HG03103 (cell line): Measurements from ENCODE around the gene WNT11.

Source experiments
- ATAC-seq: cut with Tn5 transposase; IDR thresholded peaks from one replicate; pipeline ENCODE4 v1.9.1; 2021; ENCODE audit warnings: low read depth; ENCODE audit not compliant: unreplicated experiment

The WNT11 gene

DNA sequence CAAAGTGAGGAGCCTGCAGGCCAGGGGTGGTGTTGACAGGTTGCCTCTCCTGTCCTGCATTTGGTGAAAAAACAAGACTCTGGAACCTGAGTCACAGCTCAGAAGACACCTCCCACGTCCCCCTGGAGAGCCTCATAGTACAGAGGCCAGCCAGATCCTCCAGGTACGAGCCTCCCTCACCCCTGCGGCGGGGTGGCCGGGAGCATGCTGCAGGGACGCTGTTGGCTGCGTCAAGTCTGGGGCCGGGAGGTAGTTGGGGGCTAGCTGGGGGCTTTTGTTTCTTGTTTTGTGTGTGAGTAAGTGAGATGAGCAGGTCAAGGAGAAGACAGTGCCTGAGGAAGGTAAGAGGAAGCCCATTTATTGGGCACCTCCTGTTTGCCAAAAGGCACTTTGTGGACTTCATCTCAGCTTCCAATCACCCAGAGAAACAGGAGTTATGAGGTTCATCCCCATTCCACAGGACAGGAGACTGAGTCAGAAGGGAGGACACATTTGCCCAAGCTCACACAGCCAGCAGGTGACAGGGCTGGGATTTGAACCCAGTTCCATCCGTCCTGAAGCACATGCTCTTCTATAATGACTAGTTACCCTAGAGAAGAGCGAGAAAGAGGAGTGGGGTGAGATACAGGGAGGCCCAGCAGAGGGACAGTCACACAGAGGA lies 18.3 kb upstream of the WNT11 start:
- ATAC-seq, result no peak

DNA sequence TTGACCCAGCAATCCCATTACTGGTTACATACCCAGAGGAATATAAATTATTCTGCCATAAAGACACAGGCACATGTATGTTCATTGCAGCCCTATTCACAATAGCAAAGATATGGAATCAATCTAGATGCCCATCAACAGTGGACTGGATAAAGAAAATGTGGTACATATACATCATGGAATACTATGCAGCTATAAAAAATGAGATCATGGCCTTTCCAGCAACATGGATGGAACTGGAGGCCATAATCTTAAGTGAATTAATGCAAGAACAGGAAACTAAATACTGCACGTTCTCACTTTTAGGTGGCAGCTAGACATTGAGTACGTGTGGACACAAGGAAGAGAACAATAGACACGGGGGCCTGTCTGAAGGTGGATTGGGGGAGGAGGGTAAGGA lies 15.1 kb upstream of the WNT11 start:
- no peak for ATAC-seq

DNA sequence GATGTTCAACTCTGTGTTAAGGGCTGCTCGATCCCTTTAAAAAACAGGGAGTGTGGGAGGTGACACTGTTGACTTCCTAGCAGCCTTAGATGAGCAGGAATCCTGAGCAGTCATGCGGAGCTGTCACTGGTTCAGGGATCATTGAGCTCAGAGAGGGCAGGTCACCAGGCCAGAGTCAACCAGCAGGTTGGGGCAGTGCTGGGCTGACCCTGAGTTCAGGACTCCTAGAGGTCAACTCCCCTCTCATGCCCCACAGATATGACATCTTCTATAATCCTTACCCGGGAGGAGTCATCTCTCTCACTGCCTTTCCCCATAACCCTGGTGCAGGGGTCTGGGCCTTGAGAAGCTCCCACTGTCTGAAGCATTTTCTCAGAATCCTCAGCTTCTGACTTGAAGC lies 12.9 kb upstream of the WNT11 start:
- ATAC-seq, result no peak

DNA sequence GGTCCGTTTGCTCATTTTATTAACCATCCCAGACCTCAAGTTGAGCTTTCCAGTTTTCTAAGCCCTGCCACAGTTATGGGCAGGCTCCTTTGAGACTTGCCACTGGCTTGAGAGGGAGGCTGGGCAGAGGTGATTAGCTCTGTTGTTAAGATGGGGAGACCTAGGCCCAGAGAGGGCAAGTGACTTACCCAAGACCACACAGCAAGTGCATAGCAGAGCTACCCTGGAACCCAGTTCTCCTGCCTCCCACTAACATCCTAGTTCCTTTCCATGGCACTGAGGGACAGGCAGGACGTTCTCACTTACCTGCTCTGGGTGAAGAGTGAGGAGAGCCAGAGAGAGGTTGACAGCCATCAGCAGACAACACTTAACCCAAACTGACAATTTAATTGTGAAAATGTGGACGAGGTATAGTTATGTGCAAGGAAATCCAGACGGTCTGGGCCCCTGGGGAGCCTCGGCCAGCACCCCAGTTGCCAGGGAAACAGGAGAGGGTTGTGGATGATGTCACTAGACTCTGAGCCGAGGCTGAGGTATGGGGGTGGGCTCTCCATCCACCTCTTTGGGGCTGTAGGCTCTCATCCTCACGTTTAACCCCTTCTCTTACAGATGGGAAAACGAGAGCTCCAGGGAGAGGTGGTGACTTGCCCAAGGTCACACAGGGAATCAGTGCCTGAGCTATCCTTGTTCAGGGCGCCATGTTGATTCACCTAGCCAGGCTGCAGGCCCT lies 12.3 kb upstream of the WNT11 start:
- no peak for ATAC-seq

DNA sequence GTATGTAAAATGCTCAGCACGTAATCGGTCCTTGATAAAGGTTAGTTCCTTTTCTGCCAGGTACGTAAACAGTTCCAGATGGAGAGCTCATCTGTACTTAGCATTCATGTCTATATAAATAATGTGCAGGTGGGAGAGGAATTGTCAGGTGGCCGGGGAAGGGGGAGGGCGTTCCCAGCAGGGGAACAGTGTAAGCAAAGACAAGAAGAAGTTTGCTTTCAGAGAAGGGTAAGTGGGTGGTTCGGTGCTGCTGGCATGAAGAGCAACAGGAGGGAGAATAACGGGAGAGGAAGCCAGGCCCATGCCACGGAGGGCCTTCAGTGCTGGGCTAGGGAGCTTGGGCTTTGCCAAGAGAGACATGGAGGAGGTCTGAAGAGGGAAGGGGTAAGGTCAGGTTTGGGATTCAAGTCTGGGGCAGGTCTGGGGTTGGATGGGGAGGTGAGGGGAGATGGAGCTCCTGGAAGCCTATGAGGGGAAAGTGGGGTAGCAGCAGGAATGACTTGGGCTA lies 11.4 kb upstream of the WNT11 start:
- no peak for ATAC-seq

DNA sequence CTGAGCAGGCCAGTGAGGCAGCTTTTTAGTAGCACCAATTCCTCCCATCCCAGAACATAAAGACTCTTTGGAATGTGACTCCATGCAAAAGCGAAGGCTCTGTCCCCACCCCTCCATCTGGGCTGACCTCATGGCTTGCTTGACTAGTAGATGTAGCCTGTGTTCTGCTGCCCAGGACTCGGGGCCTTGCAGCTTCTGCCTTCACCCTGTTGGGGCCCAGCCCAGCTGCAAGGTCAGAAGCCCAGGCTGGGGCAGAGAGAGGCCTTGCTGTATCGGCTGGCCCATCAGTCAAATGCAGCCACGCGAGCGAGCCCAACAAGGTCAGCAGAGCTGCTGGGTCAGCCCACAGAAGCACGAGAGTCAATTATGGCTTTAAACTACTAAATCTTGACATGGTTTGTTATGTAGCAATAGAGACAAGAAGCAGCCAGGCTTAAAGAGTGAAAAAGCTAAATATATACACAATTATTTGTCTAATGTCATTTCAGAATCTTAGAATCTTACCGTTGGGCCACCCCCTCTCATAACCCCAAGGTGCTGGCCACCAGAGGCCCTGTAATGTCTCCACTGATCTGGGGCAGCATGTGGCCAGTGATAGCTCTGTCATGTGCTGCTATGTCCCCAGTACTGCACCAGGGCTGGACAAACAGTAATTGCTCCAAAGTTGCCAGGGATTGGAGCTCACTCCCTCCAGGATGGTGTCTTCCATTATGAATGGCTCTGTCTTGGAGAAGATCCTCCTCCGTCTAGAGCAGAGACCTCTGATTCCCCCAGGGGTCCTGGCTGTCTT lies 10.4 kb upstream of the WNT11 start:
- ATAC-seq, result no peak

DNA sequence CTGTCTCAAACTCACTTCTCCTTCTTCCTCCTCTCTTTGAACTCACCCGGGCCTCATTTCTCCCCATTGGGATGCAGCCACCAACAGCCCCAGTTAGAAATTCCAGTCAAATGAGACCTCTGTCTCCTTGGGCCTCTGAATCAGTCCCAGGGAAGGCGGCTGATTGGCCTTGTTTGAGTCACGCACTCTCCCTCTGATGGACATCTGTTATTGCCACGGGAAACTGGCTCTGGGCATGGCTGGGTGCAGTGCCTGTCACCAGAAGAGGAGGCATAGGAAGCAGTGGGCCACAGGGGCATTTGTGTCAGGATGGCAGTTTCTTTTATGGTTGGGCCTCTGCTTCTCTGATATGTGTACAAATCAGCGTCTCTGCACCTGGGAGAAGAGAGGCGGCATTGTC lies 9.6 kb upstream of the WNT11 start:
- no peak for ATAC-seq

DNA sequence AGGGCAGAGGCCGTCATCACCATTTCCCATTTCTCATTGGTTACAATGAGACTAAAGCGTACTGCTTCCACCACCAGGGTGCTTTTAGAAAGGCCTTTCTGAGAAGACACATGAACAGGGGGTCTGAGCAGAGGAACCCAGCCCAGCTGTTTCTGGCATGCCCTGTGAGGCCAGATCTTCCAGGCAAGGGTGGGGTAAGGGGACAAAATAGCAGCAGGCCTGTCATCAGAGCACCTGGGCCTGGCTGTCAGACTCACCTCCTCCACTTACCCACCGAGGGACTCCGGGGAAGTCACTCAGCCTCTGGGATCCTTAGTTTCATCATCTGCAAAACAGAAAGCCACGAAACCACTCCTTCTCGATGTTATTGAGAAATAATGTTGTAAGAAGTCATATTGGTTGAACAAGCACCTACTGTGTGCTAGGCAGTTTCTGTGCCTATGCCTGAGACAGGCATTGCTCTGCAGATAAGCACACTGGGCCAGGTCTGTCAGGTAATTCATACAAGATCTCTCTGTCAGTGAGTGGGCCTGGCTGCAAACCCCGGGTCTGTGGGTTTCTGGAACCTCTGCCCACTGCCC lies 8.8 kb upstream of the WNT11 start:
- no peak for ATAC-seq

DNA sequence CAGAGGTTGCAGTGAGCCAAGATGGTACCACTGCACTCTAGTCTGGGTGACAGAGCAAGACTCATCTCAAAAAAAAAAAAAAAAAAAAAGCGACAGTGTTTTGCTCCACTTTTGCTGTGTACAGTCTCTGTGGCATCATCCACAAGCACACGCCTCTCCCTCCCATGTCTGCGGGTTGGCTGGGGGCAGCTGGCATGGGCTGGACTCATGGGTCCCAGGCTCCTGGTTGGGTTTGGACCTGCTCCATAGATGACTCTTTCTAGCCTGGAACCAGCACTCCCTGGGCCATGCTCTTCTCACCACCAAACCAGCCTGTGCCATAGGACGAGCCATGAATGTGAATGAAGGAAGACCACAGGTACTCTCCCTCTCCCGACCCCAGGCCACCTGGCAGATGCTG lies 7.9 kb upstream of the WNT11 start:
- ATAC-seq, result no peak

DNA sequence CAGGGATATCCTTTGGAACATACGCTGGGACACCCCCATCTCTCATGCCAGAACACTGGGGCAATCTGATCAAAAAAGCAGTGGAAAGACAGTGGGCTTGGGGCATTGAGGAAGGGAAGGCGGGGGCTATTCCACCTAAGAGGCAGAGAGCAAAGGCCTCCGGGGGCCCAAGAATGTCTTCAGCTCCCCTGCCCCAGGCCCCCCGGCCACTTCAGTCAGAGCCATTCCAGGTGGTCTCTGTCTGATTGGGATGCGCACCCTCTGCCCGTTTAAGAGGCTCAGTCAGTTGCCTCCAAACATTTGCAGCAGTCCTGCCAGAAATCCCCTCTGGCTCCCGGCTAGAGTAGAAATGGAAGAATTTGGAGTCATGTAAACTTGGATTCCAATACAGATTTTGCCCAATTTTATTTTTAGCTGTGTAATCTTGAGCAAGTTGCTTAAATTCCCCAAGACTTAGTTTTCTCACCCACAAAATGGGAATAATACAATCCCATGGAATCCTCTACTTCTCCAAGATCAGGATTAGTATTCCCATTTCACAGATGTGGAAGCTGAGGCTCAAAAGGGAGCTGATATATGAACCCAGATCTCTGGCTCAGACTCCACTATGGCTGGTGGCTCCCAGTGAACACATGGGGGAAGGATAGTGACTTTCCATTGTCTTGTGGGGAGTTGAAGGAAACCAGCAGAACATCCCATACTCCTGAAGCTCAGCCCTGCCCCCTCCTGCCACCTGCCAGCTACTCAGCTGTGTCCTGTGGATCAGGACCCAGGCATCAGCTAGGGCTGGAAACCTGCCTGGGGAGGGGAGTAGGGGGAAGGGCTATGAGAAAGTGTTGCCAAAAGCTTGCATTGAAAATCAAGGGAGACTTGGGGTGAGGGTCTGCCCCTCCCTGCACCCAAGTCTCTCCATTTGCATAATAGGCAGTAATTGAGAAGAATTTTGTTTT lies 6.1 kb upstream of the WNT11 start:
- no peak for ATAC-seq

DNA sequence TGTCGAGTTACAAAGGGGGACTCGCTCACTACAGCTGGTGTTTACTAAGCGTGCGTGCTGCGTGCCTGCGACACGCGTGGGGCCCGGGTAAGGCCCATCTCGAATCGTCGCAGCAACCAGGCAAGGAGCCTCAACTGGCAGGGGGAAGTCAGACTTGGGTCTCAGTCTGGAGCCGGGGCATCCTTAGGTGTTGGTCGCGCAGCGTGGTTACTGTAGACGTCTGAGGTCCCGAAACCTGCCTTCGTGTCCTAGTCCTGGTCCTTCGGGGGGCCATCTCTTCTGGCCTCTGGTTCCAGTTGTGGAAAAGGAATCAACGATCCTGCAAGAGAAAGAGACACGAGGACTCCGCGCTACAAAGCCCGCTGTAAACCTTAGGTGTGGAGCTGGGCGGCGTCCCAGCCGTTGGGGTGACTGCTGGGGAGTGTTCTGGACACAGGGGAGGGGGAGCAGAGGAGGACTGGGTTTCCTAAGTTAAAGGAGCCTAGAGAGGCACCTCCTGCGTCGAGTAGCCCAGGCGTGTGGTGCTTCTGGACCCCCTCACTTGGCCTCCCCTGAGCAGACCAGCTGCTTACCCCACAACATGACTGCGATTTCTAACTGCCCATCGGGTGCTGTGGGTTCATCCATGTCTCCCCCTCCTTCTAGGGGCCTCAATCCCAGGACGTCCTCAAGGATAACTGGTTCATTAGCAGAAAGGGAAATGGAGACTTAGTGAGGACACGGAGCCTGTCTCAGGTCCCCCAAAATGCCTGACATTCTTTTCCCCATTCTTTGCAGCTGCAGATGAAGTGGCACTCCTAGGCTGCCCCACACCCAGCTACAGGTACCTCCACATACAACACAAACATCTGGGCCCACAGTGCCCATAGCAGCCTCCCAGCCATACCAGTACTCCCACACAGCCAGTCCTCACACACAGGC lies 4.9 kb upstream of the WNT11 start:
- ATAC-seq, result no peak

DNA sequence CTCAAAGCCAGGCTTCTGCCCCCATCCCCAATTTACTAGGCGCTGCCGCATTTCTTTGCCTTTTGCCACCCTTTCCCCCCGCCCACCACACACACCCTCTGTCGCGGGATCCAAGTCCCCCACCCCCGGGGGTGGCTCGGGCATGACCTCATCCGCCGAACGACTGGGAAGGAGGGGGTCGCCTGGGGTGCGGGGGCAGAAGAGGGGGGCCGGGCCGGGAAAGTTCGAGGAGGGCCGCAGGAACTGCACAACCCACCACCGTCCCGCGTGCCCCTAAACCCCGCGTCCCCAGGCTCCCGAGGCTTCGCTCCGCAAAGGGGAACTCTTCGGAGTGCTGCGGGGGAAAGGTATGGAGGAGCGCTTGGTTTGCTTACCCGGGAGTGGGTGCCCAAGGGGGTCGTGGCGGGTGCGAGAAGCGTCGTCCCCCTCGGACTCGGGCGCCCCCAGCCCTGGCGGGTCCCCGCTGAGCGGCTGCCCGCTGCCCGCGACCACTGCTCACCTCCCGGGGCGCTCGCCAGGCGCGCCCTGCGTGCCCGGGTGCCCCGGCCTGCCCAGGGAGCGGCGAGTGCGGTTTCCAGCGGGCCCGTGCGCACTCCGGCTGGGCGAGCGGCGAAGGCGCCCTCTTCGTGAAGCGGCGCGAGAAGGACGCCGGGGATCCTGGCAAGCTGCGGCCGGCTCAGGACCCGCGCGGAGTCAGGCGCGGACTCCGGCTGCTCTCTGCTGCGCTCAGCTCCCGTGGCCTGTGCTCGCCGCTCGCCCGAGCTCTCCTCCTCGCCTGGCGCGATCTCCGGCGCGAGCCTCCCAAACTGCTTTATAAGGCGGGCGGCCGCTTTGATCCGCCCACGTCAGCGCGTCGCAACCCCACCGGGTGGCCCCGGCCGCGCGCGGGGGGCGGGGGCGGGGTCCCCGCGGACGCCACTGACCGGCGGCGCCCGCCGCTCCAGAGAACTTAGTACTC lies 4.0 kb upstream of the WNT11 start:
- no peak for ATAC-seq

DNA sequence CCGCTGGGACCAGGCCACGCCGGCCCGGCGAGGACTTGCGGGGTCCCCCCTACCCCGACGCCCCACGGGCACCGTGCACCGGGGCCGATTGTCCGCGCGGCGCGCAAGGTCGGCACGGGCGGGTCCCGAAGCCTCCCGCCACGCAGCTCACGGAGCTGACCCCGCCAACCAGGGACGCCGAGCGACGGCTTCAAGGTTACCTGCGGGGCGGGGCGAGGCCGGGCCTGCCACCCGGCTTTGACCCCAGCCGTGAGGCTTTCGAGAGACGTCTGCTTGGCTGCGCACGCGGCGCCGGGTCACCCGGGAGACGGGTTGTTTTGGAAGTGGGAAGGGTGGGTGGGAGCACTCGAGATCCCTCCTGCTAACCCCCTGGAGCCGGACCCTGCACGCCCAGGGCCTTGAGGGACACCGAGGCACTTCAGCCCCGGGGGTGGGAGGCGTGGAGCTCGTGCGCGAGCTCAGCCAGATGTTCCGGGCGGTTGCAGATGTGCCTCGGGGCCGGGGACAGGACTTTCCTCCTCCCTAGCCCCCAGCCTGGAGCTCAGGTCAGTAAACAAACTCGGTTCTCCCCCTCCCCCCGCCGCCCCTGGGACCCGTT lies 3.2 kb upstream of the WNT11 start:
- ATAC-seq, result no peak

DNA sequence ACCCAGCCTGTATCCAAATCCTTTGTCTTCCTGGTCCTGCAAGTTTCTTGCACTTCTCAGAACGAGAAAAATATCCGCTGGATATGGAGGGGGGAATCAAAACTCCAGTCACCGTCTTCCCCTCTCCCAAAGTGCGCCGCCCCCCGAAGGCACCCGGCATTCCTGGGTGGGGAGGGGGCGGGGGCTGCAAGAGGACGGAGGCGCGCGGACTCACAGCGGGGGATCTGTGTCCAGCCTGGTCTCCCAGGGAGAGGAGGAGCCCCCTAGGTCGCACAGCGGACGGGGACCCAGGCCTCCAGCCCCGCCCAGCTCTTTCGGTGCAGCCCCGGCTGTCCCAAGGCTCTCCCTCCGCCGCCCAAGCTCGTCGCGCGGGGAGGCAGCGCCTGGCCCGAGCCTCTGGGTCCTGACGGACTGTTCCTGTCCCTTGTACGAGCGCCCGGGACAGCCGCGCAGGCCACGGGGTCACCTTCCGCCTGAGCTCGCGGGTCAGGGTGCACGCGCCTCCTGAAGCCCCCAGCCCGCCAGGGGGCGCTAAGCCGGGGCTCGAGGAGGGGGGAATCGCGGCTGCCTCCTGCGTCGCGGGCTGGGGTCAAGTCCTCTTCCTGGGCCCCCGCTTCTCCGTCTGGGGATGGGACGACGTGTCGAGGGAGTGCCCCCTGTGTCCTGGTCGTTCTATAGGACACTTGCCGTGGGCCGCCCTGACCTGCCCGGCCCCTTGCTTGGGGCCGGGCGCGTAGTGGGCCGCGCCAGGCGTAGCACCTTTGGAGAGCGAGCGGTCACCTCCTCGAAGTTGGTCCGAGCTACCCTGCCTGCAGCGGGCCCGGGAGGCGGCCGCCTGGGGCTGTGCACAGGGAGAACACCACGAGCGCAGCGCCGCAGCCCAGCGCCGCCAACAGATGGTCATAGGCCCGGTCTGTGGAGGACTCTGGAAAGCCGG lies 2.4 kb upstream of the WNT11 start:
- ATAC-seq, result no peak

DNA sequence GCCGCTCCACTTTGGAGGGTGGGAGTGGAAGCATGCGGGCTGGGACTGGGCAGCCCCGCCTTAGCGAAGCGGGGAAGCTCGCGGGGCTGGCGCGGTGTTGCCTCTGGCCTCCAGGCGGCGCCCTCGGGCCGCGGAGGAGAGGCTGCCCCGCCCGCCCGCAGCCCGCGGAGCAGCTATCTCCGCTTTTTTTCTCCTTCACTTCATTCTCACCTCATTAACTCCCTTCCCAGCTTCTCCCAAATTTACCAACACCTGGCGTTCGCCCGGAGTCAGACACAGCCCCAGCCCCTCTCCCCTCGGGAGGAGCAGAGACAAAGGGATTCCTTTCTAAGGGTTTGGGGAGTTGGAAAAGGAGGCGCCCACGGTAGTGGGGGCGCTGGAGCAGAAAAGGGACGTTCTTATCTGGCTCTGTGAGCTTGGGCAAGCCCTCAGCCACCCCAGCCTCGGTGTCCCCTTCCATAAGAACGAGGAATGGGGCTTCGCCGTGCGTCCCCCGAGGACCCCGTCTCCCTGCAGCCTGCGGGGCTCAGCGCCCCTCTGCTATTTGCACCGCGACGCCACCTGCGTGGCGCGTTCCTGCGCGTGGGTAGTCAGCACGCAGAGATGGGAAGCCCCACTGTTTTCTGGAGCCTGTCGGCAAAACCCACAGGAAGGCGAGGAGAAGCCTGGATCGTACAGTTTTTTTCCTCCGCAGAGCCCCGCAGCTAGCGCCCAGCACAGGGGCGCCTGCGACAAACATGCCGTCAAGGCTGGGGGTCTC lies 1.5 kb upstream of the WNT11 start:
- no peak for ATAC-seq

DNA sequence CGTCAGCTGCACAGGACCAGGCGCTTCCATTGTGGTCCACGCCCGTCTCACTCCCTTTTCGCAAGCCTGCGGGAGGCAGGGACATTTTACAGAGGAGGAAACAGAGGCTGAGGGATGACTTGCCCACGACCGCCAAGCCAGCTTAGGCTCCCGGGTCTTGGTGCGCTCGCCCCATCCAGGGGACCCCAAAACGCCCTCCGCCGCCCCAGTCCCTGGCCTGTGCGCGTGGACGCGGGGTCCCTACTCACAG lies 300 bp downstream of the WNT11 start:
- ATAC-seq, result no peak
